Measurements from ENCODE around the gene SLC25A29.
A peak's percentile ranks its signal among the peaks of the same experiment; 100 is the strongest.

SLC25A29 gene

GRCh38 chr14:100304825-100305323 is 1.4 kb downstream of the SLC25A29 start (continued):
- TF ChIP-seq, protein P1, sequence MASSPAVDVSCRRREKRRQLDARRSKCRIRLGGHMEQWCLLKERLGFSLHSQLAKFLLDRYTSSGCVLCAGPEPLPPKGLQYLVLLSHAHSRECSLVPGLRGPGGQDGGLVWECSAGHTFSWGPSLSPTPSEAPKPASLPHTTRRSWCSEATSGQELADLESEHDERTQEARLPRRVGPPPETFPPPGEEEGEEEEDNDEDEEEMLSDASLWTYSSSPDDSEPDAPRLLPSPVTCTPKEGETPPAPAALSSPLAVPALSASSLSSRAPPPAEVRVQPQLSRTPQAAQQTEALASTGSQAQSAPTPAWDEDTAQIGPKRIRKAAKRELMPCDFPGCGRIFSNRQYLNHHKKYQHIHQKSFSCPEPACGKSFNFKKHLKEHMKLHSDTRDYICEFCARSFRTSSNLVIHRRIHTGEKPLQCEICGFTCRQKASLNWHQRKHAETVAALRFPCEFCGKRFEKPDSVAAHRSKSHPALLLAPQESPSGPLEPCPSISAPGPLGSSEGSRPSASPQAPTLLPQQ (tag by site-specific recombination; IDR thresholded peaks at IDR 0.05) = peak; percentile 40; the same call in 1 of the 2 replicates
- TF ChIP-seq ZBTB21 (tag by site-specific recombination; IDR thresholded peaks at IDR 0.05) (no peak), YY2 (tag by site-specific recombination; IDR thresholded peaks at IDR 0.05) (no peak), ZNF391 (tag by site-specific recombination; IDR thresholded peaks at IDR 0.05; ENCODE audit: borderline replicate concordance, low read depth) (no peak; the same call in 1 of the 2 replicates), HOXA7 (CRISPR knock-in tag; IDR thresholded peaks at IDR 0.05; ENCODE audit: borderline replicate concordance) (no peak), GLIS2 (tag by site-specific recombination; IDR thresholded peaks at IDR 0.05) (no peak), ZNF19 (tag by site-specific recombination; IDR thresholded peaks at IDR 0.05; ENCODE audit: low read depth) (no peak), ZBTB20 (tag by site-specific recombination; IDR thresholded peaks at IDR 0.05) (peak; percentile 62; the same call in 1 of the 2 replicates), ZNF157 (tag by site-specific recombination; IDR thresholded peaks at IDR 0.05) (no peak), PBX3 (CRISPR knock-in tag; IDR thresholded peaks at IDR 0.05) (no peak), ZNF621 (tag by site-specific recombination; IDR thresholded peaks at IDR 0.05) (peak; percentile 35; the same call in 1 of the 2 replicates), ZNF214 (tag by site-specific recombination; IDR thresholded peaks at IDR 0.05; ENCODE audit: borderline replicate concordance) (no peak), RBAK (tag by site-specific recombination; IDR thresholded peaks at IDR 0.05) (no peak), ZNF571 (tag by site-specific recombination; IDR thresholded peaks at IDR 0.05) (no peak), REPIN1 (tag by site-specific recombination; IDR thresholded peaks at IDR 0.05; ENCODE audit: low read depth) (no peak), ZXDB (tag by site-specific recombination; IDR thresholded peaks at IDR 0.05) (no peak), ZNF488 (tag by site-specific recombination; IDR thresholded peaks at IDR 0.05) (no peak), ZNF16 (tag by site-specific recombination; IDR thresholded peaks at IDR 0.05; ENCODE audit: low read depth) (no peak), ZNF645 (tag by site-specific recombination; IDR thresholded peaks at IDR 0.05) (no peak), ZNF707 (tag by site-specific recombination; IDR thresholded peaks at IDR 0.05) (no peak), PRDM10 (tag by site-specific recombination; IDR thresholded peaks at IDR 0.05) (peak; percentile 65)
- TF ChIP-seq, protein P2, sequence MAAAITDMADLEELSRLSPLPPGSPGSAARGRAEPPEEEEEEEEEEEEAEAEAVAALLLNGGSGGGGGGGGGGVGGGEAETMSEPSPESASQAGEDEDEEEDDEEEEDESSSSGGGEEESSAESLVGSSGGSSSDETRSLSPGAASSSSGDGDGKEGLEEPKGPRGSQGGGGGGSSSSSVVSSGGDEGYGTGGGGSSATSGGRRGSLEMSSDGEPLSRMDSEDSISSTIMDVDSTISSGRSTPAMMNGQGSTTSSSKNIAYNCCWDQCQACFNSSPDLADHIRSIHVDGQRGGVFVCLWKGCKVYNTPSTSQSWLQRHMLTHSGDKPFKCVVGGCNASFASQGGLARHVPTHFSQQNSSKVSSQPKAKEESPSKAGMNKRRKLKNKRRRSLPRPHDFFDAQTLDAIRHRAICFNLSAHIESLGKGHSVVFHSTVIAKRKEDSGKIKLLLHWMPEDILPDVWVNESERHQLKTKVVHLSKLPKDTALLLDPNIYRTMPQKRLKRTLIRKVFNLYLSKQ (tag by site-specific recombination; IDR thresholded peaks at IDR 0.05; ENCODE audit: borderline replicate concordance) = no peak
- TF ChIP-seq, protein P3, sequence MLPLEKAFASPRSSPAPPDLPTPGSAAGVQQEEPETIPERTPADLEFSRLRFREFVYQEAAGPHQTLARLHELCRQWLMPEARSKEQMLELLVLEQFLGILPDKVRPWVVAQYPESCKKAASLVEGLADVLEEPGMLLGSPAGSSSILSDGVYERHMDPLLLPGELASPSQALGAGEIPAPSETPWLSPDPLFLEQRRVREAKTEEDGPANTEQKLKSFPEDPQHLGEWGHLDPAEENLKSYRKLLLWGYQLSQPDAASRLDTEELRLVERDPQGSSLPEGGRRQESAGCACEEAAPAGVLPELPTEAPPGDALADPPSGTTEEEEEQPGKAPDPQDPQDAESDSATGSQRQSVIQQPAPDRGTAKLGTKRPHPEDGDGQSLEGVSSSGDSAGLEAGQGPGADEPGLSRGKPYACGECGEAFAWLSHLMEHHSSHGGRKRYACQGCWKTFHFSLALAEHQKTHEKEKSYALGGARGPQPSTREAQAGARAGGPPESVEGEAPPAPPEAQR (tag by site-specific recombination; IDR thresholded peaks at IDR 0.05) = no peak
- TF ChIP-seq, protein P4, sequence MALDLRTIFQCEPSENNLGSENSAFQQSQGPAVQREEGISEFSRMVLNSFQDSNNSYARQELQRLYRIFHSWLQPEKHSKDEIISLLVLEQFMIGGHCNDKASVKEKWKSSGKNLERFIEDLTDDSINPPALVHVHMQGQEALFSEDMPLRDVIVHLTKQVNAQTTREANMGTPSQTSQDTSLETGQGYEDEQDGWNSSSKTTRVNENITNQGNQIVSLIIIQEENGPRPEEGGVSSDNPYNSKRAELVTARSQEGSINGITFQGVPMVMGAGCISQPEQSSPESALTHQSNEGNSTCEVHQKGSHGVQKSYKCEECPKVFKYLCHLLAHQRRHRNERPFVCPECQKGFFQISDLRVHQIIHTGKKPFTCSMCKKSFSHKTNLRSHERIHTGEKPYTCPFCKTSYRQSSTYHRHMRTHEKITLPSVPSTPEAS (tag by site-specific recombination; IDR thresholded peaks at IDR 0.05) = no peak
- TF ChIP-seq, protein P5, sequence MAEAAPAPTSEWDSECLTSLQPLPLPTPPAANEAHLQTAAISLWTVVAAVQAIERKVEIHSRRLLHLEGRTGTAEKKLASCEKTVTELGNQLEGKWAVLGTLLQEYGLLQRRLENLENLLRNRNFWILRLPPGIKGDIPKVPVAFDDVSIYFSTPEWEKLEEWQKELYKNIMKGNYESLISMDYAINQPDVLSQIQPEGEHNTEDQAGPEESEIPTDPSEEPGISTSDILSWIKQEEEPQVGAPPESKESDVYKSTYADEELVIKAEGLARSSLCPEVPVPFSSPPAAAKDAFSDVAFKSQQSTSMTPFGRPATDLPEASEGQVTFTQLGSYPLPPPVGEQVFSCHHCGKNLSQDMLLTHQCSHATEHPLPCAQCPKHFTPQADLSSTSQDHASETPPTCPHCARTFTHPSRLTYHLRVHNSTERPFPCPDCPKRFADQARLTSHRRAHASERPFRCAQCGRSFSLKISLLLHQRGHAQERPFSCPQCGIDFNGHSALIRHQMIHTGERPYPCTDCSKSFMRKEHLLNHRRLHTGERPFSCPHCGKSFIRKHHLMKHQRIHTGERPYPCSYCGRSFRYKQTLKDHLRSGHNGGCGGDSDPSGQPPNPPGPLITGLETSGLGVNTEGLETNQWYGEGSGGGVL (tag by site-specific recombination; IDR thresholded peaks at IDR 0.05) = peak; percentile 61; the same call in 1 of the 2 replicates
